Measurements from ENCODE around the gene EEFSEC. TPM values are rescaled to one million over a fixed set of nuclear protein-coding genes. Genes with fewer than 3 reads are reported as not detected.

Gene EEFSEC
- total and polyA plus RNA-seq, 2 of the 8 experiments (the other 6 are each of a cell fraction or from before 2014, with no cell fraction given): 13.1 to 19.8 TPM

- CTCF ChIA-PET (ENCODE audit: partially characterized antibody): interaction anchor here (1.0 to 6.7 kb wide), 9 partner anchors 10 to 214 kb away, joined by 3 to 31 read pairs (median 4); no protein-coding TSS in a partner anchor
- Histone ChIP-seq H2BK20ac (ENCODE audit: low read length) (no peak overlapping the region), H2BK120ac (replicated peaks; ENCODE audit: low read depth, low read length) (no peak overlapping the region), H4K20me1 (replicated peaks in 1 of 2; ENCODE audit: control insufficient read depth in 1 of 2, insufficient read depth in 2 of 2, low read length in 2 of 2) (no peaks in the 10 kb centered on the region), H4K91ac (replicated peaks; ENCODE audit: insufficient read length, low read length) (no peak overlapping the region), H3K9ac (replicated peaks in 1 of 4; ENCODE audit: extremely low read depth in 1 of 4, low read depth in 3 of 4, low read length in 3 of 4) (no peak overlapping the region), H3K4me3 (ENCODE audit: extremely low read depth in 1 of 4, insufficient read depth in 2 of 4, low read depth in 3 of 4, low read length in 4 of 4) (no peak overlapping the region), H3K4ac (replicated peaks; ENCODE audit: insufficient read length, low read depth, low read length) (no peak overlapping the region), H3K56ac (replicated peaks; ENCODE audit: insufficient read length, low read depth, low read length) (no peak overlapping the region), H3K79me2 (ENCODE audit: control insufficient read depth in 1 of 2, insufficient read depth in 2 of 2, low read length in 2 of 2) (no peaks in the 10 kb centered on the region), H3K23me2 (ENCODE audit: low read depth, low read length) (no peaks in the 10 kb centered on the region), H3K36me3 (ENCODE audit: control insufficient read depth in 2 of 4, insufficient read depth in 4 of 4, low read length in 3 of 4) (no peaks in the 10 kb centered on the region), H3K9me3 (ENCODE audit: insufficient read depth in 2 of 2, low read depth in 1 of 2, low read length in 1 of 2) (no peaks in the 10 kb centered on the region), H2BK15ac (ENCODE audit: low read length) (no peak overlapping the region), H2AK5ac (ENCODE audit: low read depth, low read length) (no peak overlapping the region), H4K5ac (ENCODE audit: insufficient read length, low read depth, low read length) (no peak overlapping the region), H3K79me1 (ENCODE audit: low read depth, low read length) (no peaks in the 10 kb centered on the region), H4K8ac (ENCODE audit: extremely low read depth, insufficient read depth, low read length) (no peak overlapping the region), H3K27me3 (replicated peaks in 1 of 4; ENCODE audit: control insufficient read depth in 3 of 4, extremely low read depth in 1 of 4, insufficient read depth in 3 of 4, low read length in 3 of 4) (no peaks in the 10 kb centered on the region), H3K23ac (ENCODE audit: insufficient read length) (no peak overlapping the region), H3K4me2 (ENCODE audit: insufficient read depth in 1 of 2, low read depth in 2 of 2, low read length in 2 of 2) (no peak overlapping the region), H2AFZ (ENCODE audit: low read length) (no peak overlapping the region), H2BK12ac (ENCODE audit: low read depth, low read length) (no peak overlapping the region), H3K14ac (ENCODE audit: insufficient read length) (no peak overlapping the region), H3K27ac (ENCODE audit: low read depth, low read length) (no peak overlapping the region), H2BK5ac (ENCODE audit: low read depth, low read length) (no peak overlapping the region), H3K18ac (ENCODE audit: extremely low read depth, low read length) (no peak overlapping the region), H3K4me1 (replicated peaks in 1 of 4; ENCODE audit: control insufficient read depth in 3 of 4, insufficient read depth in 4 of 4, low read length in 3 of 4) (no peaks in the 10 kb centered on the region)
- FAIRE-seq: no peak
- WGBS, 2 experiments (ENCODE audit: extremely low coverage in 1 of 2, insufficient coverage in 1 of 2, insufficient read length in 1 of 2, insufficient replicate concordance in 2 of 2, low coverage in 1 of 2, low lambda C conversion rate in 2 of 2, missing lambda C conversion rate in 1 of 2): 92% methylated on average over 17 of the region's 17 CpGs; no CpG with 5 or more reads in 1 of the 2 experiments
- POLR2A ChIA-PET (ENCODE audit: partially characterized antibody): no interaction called here
- DNase-seq (ENCODE audit: low read depth in 1 of 2, low spot score in 2 of 2): no peak
- TF ChIP-seq CEBPB (IDR thresholded peaks at IDR 0.05; ENCODE audit: low read depth, low read length): no peak
- no peak for TF ChIP-seq SAP30 (IDR thresholded peaks at IDR 0.05; ENCODE audit: insufficient read depth, insufficient replicate concordance, low read length)
- no peak for TF ChIP-seq CHD2 (IDR thresholded peaks at IDR 0.05; ENCODE audit: low read length)
- no peak for TF ChIP-seq E2F6 (IDR thresholded peaks at IDR 0.05)
- no peak for TF ChIP-seq ATF2 (IDR thresholded peaks at IDR 0.05; ENCODE audit: low read length)
- no peak for TF ChIP-seq CHD1 (IDR thresholded peaks at IDR 0.05; ENCODE audit: low read depth, low read length)
- TF ChIP-seq HDAC6 (IDR thresholded peaks at IDR 0.05; ENCODE audit: low read depth, low read length): no peak
- no peak for TF ChIP-seq SP2 (IDR thresholded peaks at IDR 0.05; ENCODE audit: low read length)
- no peak for TF ChIP-seq ASH2L (IDR thresholded peaks at IDR 0.05; ENCODE audit: low read length)
- no peak for TF ChIP-seq POU5F1 (IDR thresholded peaks at IDR 0.05; ENCODE audit: low read depth, low read length)
- no peak for TF ChIP-seq GABPA (IDR thresholded peaks at IDR 0.05; ENCODE audit: borderline replicate concordance, insufficient read depth, low read length)
These were observed 205.0 kb downstream of the EEFSEC start for GRCh38 chr3:128358156-128358895.
